Measurements from ENCODE around the gene STAC2.
"Not testable (repeated sequence)": the region's sequence is repeated elsewhere in the genome, so short reads cannot be mapped to it uniquely, and the experiment has no call there.

STAC2 gene

DNA sequence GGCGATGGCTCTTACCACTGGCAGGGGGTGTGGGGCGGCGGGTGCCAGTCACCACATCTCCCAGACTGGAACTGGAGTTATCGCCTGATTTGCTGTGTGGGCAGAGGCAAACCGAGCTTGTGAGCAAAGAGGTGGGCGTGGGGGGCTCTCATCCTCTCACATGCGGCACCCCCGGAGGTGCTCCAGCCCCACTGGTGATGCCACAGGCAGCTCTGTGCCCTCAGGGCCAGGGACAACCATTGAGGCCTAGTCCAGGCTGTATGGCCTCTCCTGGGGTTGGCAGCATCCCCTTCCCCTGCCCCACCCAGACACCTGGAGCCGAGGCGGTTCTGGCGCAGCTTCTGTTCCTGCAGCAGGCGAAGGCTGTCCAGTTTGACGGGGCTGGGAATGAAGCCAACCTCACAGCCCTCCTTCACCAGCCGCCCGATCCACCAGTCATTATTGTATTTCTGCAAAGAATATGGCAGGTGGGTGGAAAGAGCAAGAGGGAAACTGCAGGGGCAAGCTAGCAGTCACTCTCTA lies 39.2 kb downstream of the STAC2 start:
- no peak for DNase-seq (ENCODE audit: low read depth)

DNA sequence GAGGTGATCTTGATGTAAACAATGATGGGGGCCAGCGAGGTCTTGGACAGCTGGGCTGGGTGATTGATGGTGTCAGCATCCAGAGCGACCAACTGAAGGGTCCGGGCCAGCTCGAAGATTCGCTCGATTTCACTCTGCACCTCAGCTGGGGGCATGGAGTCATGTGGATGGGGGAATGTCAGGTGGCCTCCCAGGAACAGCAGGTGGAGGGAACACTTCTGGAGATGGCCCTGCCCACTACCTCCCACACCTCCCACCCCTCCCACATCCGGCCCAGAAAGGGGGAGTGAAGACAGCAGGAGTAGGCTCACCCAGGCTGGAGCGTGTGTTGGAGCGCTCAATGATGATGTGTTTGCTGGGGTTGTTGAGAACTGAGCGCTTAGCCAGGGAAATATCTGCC lies 42.0 kb downstream of the STAC2 start:
- no peak for DNase-seq (ENCODE audit: low read depth)

DNA sequence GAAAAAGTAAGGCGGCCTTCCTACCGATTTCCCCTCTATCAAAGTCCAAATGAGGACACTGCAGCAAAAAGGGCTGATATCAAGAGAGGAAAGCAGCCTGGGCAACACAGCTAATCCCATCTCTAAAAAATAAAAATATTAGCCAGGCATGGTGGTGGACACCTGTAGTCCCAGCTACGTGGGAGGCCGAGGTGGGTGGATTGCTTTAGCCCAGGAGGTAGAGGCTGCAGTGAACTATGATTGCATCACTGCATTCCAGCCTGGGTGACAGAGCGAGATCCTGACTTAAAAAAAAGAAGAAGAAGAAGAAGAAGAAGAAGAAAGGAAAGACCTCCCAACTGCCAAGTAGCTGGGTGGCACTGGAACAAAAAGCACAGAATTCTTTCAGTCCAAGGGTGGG lies 42.7 kb downstream of the STAC2 start:
- no peak for DNase-seq (ENCODE audit: low read depth)

DNA sequence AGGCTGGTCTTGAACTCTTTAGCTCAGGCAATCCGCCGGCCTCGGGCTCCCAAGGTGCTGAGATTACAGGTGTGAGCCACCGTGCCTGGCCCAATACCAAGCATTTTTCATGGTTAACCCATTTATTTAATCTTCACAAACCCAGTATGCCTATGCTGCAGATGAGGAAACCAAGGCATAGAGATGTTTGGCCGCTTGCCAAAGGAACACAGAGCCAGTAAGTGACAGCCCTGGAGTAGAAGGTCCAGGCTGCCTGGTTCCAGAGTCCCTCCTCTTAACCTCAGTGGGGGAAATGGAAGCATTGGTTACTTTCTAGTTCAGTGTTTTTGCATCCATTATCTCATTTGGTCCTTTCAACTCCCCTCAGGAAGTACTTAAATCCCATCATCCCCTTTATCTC lies 44.4 kb downstream of the STAC2 start:
- no peak for DNase-seq (ENCODE audit: low read depth)

DNA sequence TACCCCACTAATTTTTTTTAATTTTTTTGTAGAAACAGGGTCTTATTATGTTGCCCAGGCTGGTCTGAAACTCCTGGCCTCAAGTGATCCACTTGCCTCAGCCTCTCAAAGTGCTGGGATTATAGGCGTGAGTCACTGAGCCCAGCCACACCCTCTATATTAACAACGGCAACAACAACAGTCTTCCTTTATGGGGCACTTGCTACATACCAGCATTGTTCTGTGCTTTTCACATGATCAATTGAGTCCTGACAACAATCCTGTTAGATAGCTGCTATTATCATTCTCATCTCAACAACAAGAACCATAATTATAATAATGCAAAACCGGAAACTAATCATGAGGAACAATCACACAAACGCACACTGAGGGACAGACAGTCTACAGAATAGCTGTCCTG lies 47.2 kb downstream of the STAC2 start:
- peak; percentile 56 for DNase-seq (ENCODE audit: low read depth)

DNA sequence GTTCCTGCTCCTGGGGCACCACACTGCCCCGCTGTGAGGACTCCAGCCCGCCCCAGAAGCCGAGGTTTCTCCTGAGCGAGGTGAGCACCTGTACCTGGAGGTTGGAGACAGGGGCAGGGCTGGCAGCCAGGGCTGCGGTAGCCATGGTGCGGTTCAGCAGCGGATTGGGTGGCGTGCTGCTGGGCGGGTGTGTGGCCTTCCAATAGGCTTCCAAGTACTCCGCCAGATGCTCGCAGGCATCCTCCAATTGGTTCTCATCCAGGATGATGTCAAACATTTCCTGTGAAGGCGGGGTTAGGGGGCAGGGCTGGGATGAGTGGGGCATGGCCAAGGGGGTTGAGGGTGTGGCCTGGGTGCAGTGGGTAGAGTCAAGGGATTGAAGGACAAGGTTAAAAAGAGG lies 48.5 kb downstream of the STAC2 start:
- no peak for DNase-seq (ENCODE audit: low read depth)

DNA sequence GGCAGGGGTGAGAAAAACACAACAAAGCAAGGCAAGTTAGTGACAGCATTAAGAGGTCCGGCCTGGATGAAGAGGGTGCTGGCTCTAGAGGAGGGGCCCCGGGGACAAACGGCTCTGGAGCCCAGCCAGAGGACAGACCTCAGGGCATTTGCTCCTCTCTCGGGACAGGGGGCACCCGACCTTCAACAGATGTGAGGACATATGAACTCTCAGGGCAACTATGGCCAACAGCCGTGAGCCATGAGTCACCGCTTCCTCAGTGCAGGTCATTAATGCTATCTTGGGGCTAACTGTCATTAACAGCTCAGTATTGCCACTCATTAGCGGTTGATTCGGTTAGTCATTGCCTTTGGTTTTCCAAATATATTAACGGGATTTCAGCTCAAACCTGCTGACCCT lies 50.1 kb downstream of the STAC2 start:
- DNase-seq (ENCODE audit: low read depth): peak; percentile 46

DNA sequence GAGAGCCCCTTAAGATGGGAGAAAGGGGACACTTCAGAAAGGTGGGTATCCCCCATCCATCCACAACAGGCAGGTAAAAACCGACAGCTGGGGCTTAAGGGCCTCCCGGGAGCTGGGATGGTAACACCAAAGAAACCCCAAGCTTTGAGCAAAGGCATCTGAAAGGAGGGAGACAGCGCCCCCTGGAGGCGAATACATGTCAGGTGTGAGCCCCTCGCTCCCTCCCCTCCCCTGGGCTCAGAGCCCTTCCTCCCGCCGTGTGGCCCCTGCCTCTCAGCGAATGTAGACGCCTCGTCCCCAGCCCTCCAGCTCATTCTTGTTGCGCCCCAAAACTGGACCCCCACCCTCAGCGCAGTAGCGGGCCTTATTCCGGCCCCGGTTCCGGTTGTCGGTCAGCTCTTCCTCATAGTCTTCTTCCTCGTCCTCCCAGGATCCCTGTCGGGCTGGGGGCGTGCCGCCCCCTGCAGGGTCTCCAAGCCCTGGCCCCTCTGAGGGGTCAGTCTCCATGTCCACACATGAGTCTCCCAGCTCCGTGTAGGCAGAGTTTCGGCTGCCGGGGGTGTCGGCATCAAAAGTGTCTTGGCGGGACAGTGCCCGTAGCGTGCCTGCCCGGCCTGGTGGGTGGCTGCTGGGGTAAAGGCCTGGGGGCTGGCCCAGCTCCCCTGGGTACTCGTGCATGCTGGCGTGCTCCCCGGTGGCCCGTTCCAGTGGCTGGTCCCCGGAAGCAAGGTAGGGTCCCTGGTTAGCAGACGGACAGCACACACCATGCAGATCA lies 50.6 kb downstream of the STAC2 start:
- DNase-seq (ENCODE audit: low read depth): peak; percentile 74

DNA sequence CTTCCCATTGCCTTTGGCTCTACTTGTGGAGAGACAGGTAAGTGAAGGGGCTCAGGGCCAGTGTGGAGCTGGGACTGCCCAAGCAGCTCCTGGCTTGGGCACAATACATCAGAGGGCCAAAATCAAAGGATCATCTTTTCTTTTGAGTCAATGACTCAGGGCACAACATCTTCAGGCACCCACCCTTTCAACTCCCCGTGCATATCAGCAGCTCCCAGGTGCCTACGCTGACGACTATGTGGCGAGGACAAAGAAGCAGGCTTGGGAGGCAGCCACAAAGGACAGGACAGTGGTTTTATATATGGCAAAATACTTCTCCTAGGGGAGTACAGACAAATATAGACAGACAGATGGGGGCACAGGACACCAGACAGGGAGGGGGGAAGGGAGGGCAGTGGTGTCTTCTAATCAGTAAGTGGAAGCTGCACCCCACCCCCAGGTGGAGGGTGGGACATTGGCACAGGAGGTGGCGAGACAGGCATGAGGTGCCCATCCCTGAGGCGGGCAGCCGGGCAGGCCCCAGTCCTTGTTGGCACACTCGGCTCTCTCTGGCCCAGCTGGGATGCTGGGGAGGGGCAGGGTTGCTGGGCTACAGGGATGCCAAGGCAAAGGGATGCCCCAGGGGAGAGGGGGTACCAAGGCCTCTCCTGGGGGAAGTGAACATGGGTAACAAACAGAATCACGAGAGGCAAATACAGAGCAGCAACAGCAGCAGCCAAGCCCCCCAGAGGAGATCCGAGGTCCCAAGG lies 52.0 kb downstream of the STAC2 start:
- DNase-seq (ENCODE audit: low read depth): no peak

DNA sequence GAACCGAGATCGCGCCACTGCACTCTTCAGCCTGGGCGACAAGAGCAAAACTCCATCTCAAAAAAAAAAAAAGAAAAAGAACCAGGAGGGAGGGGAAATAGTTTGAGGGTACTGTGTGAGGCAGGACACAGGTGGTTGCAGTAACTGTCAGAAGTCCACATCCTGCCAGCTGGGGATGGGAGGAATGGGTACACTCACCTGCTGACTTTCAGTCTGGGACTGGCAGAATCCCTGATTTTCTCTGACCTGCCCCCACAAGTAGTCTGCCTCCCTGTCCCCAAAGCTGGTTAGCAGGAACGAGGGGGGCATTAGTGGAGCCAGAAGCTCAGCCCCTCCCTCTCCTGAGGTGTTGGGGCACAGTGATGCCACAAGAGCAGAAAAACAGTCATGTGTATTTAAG lies 52.7 kb downstream of the STAC2 start:
- DNase-seq (ENCODE audit: low read depth): no peak

DNA sequence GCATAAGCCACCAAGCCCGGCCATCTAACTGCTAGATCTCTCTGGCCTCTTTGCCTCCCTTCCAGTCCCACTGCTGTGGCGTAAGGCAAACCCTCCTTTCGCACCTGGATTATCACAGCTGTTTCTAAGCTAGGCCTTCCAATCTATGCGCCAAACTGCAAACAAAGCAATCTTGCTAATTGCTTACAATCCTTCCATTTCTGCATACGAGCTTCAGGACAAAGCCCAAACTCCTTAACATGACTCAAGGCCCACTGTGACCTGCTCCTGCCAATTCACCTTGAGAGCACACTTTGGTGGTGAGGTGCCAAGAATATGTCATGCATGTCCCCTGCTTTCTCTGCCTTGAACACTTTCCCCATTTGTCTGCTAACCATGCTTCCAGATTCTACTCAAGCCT lies 53.8 kb downstream of the STAC2 start:
- DNase-seq (ENCODE audit: low read depth): no peak

DNA sequence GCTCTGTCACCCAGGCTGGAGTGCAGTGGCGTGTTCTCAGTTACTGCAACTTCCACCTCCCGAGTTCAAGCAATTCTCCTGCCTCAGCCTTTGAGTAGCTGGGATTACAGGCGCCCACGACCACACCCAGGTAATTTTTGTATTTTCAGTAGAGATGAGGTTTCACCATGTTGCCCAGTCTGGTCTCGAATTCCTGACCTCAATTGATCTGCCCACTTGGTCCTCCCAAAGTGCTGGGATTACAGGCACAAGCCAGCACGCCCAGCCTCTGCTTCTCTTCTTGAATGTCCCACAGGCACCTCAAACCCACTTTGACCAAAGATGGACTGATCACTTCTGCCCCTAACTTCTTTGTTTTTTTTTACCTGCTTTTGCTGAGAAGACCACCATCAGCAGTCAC lies 55.2 kb downstream of the STAC2 start:
- no peak for DNase-seq (ENCODE audit: low read depth)

DNA sequence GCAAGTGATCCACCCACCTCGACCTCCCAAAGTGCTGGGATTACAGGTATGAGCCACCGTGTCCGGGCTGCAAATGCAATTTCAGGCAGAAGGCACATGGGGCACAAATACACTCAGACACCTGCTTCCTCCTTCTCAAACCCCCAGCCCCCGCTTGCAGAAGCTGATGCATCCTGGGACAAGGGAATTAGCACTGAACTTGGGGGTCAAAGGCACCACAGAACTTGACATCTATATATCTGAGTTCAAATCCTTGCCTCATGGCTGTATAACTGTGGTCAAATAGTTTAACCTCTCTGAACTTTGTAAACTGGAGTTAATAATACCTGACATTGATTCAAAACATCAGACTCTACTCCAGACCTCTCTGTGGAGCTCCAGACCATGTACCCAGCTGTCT lies 55.6 kb downstream of the STAC2 start:
- no peak for DNase-seq (ENCODE audit: low read depth)

DNA sequence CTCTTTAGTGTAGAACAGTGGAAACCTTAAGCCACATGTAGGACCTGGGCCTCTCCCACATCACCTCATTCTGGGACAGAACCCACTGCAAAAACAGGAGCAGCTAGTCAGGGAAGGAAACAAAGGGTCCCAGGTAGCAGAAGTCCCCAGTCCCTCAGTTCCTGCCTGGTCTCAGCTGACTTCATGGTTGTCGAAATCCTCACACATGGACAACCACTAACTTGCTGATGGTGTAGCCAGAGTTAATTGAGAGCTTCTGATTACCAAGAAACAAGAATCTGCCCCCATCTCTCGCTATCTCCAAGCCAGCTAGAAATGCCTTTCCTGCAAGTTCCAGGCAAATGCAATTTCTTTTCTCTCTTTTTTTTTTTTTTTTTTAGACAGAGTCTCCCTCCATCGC lies 56.2 kb downstream of the STAC2 start:
- DNase-seq (ENCODE audit: low read depth): no peak

DNA sequence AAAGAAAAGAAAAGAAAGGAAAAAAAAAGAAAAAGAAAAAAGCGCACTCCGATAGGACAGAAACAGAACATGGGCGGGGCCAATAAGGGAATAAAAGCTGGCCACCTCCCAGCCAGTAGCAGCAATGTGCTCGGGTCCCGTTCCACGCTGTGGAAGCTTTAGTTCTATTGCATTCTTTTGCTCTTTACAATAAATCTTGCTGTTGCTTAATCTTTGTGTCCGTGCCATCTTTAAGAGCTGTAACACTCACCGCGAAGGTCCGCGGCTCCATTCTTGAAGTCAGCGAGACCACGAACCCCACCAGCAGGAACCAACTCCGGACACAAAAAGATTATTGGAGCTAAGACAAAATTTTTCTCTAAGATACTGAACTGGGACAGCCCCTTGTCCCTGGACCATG lies 56.6 kb downstream of the STAC2 start:
- DNase-seq (ENCODE audit: low read depth): no peak

DNA sequence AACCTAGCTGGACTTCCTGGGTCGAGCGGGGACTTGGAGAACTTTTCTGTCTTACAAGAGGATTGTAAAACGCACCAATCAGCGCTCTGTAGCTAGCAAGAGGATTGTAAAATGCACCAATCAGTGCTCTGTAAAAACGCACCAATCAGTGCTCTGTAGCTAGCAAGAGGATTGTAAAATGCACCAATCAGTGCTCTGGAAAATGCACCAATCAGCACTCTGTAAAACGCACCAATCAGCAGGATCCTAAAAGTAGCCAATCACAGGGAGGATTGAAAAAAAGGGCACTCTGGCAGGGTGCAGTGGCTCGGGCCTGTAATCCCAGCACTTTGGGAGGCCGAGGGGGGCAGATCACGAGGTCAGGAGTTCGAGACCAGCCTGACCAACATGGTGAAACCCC lies 57.2 kb downstream of the STAC2 start:
- DNase-seq (ENCODE audit: low read depth): not testable (repeated sequence)

DNA sequence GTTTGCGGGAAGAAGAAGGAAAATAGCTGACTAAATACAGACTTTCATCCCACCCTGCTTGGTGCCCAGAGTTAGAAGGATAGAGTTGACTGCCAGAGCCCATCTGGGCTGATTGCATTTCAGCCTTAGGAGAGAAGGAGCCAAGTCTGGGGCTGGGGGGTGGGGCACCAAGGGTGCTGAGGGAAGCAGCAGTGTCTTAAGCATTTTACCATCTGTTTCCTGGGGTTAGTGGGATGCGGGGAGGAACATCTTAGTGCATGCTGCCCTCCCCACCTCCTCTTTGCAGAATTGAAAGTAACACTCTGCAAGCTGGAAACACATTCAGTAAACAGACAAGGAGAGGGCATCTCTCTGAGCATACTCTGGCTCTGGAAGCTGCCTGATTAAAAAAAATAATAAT lies 58.3 kb downstream of the STAC2 start:
- DNase-seq (ENCODE audit: low read depth): no peak

DNA sequence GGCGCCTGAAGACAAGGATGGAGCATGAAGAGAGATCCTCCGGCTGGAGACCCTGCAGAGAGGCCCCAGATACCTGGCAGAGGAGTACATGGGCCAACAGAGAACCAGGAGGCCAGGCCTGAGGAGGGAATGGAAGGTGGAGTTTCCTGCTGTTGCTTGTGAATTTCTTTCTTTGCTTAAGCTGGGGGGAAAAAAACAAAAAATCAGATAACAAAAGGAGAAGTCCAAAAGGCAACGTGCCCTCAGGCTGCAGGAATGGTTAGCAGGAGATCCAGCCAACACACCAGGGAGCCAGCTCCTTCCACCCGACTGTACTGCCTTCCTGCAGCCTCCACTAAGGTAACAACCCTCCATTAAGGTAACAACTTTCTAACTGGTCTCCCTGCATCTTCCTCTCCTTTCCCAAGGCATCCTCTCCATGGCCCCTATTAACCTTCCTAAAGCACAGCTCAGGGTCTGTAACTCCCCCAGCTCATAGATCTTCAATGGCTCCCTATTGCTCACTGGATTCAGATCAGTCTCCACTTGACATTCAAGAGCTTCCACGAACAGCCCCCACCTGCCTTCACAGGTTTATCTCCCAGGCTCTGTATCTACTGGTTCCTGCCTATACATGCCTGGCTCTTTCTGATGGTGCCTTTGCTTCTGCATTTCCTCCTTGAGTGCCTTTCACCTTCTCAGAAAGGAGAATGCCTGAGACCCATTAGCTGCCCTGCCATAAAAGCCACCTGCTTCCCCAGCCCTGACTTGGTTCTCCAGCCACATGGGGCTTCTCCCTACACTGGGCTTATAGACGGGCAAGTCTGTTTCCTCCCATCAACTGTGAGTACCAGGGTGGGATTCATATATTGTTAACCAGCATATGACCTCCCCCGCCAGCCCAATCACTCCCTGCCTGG lies 59.1 kb downstream of the STAC2 start:
- no peak for DNase-seq (ENCODE audit: low read depth)

DNA sequence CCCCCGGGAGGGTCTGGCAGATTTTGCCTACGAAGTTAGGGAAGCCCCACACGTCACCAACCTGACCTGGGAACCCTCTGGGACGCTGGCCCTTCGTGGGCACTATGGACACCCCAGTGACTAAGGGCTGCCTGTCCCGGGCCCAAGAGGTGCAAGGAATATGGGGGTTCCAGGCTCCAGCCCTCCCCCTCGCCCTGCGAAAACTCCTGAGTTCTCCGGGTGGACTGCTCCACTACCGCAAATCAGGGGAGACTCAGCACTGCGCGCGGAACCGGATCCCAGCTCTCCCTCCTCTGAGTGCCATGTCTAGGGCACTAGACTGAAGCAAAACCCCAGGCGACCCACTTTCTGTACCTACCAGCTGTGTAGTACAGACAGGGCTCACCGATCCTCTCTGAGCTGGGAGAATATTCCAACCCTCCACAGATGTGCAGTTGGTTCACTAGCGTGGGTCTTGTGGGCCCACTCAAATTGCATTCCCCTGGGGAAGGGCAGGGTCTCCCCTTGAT lies 59.9 kb downstream of the STAC2 start, which contains the start of gene ARL5C:
TSS of gene ARL5C (minus strand) at position 321 of the 509 bp plus-strand sequence. CDS start 401 bp downstream, outside the sequence.
- no peak for DNase-seq (ENCODE audit: low read depth)

DNA sequence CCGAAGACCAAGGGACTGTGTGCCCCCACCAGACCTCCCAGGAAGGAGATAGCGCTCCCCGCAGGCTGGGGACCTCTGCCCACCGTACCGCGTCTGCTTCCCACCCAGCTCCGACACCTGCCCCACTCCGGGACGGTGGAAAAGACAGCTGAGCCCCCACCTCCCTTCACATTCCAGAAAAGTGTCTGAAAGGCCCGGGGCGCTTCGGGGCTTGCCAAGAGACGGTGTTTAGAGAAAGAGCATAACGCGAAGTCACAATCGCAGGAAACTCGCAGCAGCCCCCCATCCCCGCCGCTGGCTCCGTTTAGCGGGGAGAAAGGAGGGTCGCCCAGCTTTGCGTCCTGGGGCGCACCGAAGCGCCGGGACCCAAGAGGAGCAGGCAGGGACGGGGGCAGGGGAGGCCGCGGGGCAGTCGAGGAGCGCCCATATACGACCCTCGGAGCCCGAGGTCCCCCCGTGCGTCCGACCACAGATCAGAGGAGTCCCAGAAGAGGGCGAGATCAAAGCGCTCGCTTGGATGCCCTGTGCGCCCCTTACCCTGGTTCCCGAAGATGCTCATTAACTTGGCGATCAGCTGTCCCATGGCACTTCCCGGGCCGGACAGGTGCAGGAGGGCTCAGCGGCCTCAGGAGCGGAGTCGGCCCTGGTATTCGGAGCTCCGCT lies 60.4 kb downstream of the STAC2 start:
- DNase-seq (ENCODE audit: low read depth): no peak

DNA sequence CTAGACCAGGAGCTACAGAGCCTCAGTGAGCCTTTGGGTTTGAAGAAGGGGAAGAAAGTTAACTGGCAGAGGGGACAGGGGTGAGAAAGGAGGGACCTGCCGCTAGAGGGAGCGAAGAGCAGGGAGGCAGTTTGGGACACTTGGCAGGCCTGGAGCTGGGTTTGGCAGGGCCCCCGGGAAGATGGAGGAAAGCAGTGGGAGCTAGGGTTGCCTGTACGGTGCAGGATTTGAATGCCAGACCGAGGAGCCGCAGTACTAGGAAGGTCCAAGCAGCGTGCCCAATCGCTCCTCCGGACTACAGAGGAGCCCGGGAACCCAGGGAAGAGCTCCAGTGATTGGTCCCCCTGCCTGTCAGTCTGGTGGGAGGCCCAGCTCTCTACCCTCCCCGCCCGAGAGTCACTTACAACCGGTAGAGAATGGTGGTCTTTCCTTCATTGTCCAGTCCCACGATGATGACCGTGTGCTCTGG lies 61.0 kb downstream of the STAC2 start:
- peak; percentile 94 for DNase-seq (ENCODE audit: low read depth)
